WTC11 (cell line): ENCODE measurements around the gene AP4M1. TPM values are rescaled to one million over a fixed set of nuclear protein-coding genes. Genes with fewer than 3 reads are reported as not detected.
A peak's percentile ranks its signal among the peaks of the same experiment; 100 is the strongest.

ENCODE experiments used
- ATAC-seq: fragments of 200-7000 bp; cut with Tn5 transposase; 2 replicates; pipeline ENCODE4 v1.10.0; 2021; ENCODE audit warnings: mild to moderate bottlenecking, moderate library complexity
- CTCF ChIA-PET: fragments of 300-600 bp; sonication (Branson Sonifier 250); formaldehyde crosslinking; loops from one replicate; lab custom pipeline; 2021; ENCODE audit warnings: antibody characterized with exemption; lab: Charles Lee
- POLR2A ChIA-PET: fragments of 350-600 bp; sonication (Branson Sonifier 250); formaldehyde crosslinking; loops from one replicate; lab custom pipeline; 2021; ENCODE audit warnings: antibody characterized with exemption; lab: Charles Lee
- DNase-seq: peaks from one replicate; pipeline ENCODE4 v3.0.0; 2021; ENCODE audit warnings: low spot score
- H3K27ac Mint-ChIP-seq: 2 replicates; pipeline ENCODE4 v1.8.0; 2021; ENCODE audit warnings: mixed read lengths
- H3K27me3 Mint-ChIP-seq: 2 replicates; pipeline ENCODE4 v1.8.0; 2021; ENCODE audit warnings: low read depth, mild to moderate bottlenecking, moderate library complexity, mixed read lengths
- H3K36me3 Mint-ChIP-seq: 2 replicates; pipeline ENCODE4 v1.8.0; 2021; ENCODE audit warnings: mixed read lengths
- H3K4me1 Mint-ChIP-seq: 2 replicates; pipeline ENCODE4 v1.8.0; 2022; ENCODE audit warnings: mixed read lengths
- H3K4me3 Mint-ChIP-seq: 2 replicates; pipeline ENCODE4 v1.8.0; 2021; ENCODE audit warnings: mild to moderate bottlenecking, moderate library complexity, mixed read lengths
- H3K9me3 Mint-ChIP-seq: 2 replicates; pipeline ENCODE4 v1.8.0; 2021; ENCODE audit warnings: mixed read lengths
- CREM ChIP-seq: sonication (generic); formaldehyde crosslinking; IDR thresholded peaks from 2 replicates; pipeline ENCODE4 v1.8.1; 2022; ENCODE audit warnings: mild to moderate bottlenecking, missing genetic modification reagents, moderate library complexity
- EMX1 ChIP-seq: fragments of 250-450 bp; sonication (Bioruptor Pico); IDR thresholded peaks from 2 replicates; pipeline ENCODE4 v1.8.0; 2021; ENCODE audit warnings: mild to moderate bottlenecking
- GRHL2 ChIP-seq: fragments of 250-450 bp; sonication (Bioruptor Pico); IDR thresholded peaks from 2 replicates; pipeline ENCODE4 v1.8.0; 2022; ENCODE audit warnings: mild to moderate bottlenecking, moderate library complexity; ENCODE audit not compliant: insufficient replicate concordance, severe bottlenecking
- NFATC4 ChIP-seq: fragments of 250-450 bp; sonication (Bioruptor Pico); IDR thresholded peaks from 2 replicates; pipeline ENCODE4 v1.9.0; 2021; ENCODE audit warnings: mild to moderate bottlenecking
- NFE2L1 ChIP-seq: sonication (generic); formaldehyde crosslinking; IDR thresholded peaks from 2 replicates; pipeline ENCODE4 v1.8.1; 2023; ENCODE audit warnings: missing genetic modification reagents
- PRRX2 ChIP-seq: fragments of 250-450 bp; sonication (Bioruptor Pico); IDR thresholded peaks from 2 replicates; pipeline ENCODE4 v1.8.0; 2021; ENCODE audit warnings: mild to moderate bottlenecking
- ZNF416 ChIP-seq: fragments of 250-450 bp; sonication (Bioruptor Pico); IDR thresholded peaks from 2 replicates; pipeline ENCODE4 v1.9.0; 2021; ENCODE audit warnings: mild to moderate bottlenecking, inconsistent platforms
- ZNF671 ChIP-seq: fragments of 250-450 bp; sonication (Bioruptor Pico); IDR thresholded peaks from 2 replicates; pipeline ENCODE4 v1.8.0; 2021; ENCODE audit warnings: mild to moderate bottlenecking
- total RNA-seq: library from RNA; stranded (reverse); gene quantifications from 3 replicates; pipeline ENCODE4 v1.2.3, GENCODE V29; 2021
- TF ChIP-seq, protein P1 (sequence below): sonication (generic); formaldehyde crosslinking; IDR thresholded peaks from 2 replicates; pipeline ENCODE4 v1.8.1; 2023; ENCODE audit warnings: mild to moderate bottlenecking, missing genetic modification reagents, moderate library complexity
- TF ChIP-seq, protein P2 (sequence below): sonication (generic); formaldehyde crosslinking; conservative IDR thresholded peaks from 2 replicates; pipeline ENCODE4 v1.8.1; 2023; ENCODE audit warnings: mild to moderate bottlenecking, low read depth, missing genetic modification reagents, moderate library complexity
- TF ChIP-seq, protein P3 (sequence below): fragments of 250-450 bp; sonication (Bioruptor Pico); IDR thresholded peaks from 2 replicates; pipeline ENCODE4 v1.8.0; 2021; ENCODE audit warnings: mild to moderate bottlenecking
- TF ChIP-seq, protein P4 (sequence below): fragments of 250-450 bp; sonication (Bioruptor Pico); IDR thresholded peaks from 2 replicates; pipeline ENCODE4 v1.9.0; 2021; ENCODE audit warnings: mild to moderate bottlenecking
- TF ChIP-seq, protein P5 (sequence below): fragments of 250-450 bp; sonication (Bioruptor Pico); conservative IDR thresholded peaks from 2 replicates; pipeline ENCODE4 v1.9.0; 2021; ENCODE audit warnings: mild to moderate bottlenecking
- TF ChIP-seq, protein P6 (sequence below): fragments of 250-450 bp; sonication (Bioruptor Pico); IDR thresholded peaks from 2 replicates; pipeline ENCODE4 v1.9.0; 2021; ENCODE audit warnings: mild to moderate bottlenecking
- TF ChIP-seq, protein P7 (sequence below): fragments of 250-450 bp; sonication (Bioruptor Pico); IDR thresholded peaks from 2 replicates; pipeline ENCODE4 v1.9.0; 2021; ENCODE audit warnings: mild to moderate bottlenecking, borderline replicate concordance

Gene AP4M1
- total RNA-seq, 1 experiment from 2014 or later: 18.0 TPM

DNA sequence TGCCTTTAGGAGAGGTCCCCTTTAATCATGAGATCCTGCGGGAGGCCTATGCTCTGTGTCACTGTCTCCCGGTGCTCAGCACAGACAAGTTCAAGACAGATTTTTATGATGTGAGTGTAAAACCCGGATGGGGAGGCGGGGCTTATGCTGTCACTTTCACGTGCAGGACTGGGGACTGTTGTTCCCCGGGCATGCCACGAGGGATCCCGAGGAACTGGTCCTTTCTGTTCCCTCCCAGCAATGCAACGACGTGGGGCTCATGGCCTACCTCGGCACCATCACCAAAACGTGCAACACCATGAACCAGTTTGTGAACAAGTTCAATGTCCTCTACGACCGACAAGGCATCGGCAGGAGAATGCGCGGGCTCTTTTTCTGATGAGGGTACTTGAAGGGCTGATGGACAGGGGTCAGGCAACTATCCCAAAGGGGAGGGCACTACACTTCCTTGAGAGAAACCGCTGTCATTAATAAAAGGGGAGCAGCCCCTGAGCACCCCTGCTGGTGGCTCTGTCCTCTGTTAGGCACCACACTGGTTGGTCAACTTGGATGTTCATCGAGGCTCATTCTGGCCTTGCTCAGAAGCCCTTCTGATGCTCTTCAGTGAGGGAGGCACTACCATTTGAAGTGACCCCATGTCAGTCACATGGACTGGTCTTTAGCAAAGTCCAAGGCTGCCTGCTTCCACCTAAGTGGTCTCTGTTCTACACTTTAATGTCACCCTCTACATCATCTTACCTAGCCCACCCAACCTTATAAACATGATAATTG lies 9.8 kb upstream of the AP4M1 start:
- Mint-ChIP-seq H3K36me3 (peaks cover 64% of the 10 kb centered on the region), H3K27ac (peak overlapping the region; percentile 82), H3K9me3 (no peaks in the 10 kb centered on the region), H3K4me1 (peaks cover 11% of the 10 kb centered on the region), H3K4me3 (no peak overlapping the region), H3K27me3 (no peaks in the 10 kb centered on the region)
- no peak for DNase-seq
- peak; percentile 46 for ATAC-seq
- POLR2A ChIA-PET: interaction anchor here (1.4 to 6.2 kb wide), 2 partner anchors 9 kb away, joined by 3 to 41 read pairs; partner anchors contain the start of genes AP4M1 and MCM7
- TF ChIP-seq, protein P1, sequence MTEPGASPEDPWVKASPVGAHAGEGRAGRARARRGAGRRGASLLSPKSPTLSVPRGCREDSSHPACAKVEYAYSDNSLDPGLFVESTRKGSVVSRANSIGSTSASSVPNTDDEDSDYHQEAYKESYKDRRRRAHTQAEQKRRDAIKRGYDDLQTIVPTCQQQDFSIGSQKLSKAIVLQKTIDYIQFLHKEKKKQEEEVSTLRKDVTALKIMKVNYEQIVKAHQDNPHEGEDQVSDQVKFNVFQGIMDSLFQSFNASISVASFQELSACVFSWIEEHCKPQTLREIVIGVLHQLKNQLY: 0 out of 2 replicates have a peak, but pooled peaks have one; percentile 33
- TF ChIP-seq ZNF671 (peak; percentile 89), EMX1 (CRISPR knock-in tag) (peak; percentile 94), CREM (no peak), ZNF416 (CRISPR knock-in tag) (peak; percentile 91; the same call in 1 of the 2 replicates), GRHL2 (CRISPR knock-in tag) (no peak), NFATC4 (CRISPR knock-in tag) (peak; percentile 86), NFE2L1 (CRISPR knock-in tag) (no peak), PRRX2 (CRISPR knock-in tag) (peak; percentile 96)
- TF ChIP-seq, protein P2, sequence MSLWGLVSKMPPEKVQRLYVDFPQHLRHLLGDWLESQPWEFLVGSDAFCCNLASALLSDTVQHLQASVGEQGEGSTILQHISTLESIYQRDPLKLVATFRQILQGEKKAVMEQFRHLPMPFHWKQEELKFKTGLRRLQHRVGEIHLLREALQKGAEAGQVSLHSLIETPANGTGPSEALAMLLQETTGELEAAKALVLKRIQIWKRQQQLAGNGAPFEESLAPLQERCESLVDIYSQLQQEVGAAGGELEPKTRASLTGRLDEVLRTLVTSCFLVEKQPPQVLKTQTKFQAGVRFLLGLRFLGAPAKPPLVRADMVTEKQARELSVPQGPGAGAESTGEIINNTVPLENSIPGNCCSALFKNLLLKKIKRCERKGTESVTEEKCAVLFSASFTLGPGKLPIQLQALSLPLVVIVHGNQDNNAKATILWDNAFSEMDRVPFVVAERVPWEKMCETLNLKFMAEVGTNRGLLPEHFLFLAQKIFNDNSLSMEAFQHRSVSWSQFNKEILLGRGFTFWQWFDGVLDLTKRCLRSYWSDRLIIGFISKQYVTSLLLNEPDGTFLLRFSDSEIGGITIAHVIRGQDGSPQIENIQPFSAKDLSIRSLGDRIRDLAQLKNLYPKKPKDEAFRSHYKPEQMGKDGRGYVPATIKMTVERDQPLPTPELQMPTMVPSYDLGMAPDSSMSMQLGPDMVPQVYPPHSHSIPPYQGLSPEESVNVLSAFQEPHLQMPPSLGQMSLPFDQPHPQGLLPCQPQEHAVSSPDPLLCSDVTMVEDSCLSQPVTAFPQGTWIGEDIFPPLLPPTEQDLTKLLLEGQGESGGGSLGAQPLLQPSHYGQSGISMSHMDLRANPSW (CRISPR knock-in tag): no peak
- TF ChIP-seq, protein P3, sequence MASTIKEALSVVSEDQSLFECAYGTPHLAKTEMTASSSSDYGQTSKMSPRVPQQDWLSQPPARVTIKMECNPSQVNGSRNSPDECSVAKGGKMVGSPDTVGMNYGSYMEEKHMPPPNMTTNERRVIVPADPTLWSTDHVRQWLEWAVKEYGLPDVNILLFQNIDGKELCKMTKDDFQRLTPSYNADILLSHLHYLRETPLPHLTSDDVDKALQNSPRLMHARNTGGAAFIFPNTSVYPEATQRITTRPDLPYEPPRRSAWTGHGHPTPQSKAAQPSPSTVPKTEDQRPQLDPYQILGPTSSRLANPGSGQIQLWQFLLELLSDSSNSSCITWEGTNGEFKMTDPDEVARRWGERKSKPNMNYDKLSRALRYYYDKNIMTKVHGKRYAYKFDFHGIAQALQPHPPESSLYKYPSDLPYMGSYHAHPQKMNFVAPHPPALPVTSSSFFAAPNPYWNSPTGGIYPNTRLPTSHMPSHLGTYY (CRISPR knock-in tag): peak; percentile 94; the same call in 1 of the 2 replicates
- TF ChIP-seq, protein P4, sequence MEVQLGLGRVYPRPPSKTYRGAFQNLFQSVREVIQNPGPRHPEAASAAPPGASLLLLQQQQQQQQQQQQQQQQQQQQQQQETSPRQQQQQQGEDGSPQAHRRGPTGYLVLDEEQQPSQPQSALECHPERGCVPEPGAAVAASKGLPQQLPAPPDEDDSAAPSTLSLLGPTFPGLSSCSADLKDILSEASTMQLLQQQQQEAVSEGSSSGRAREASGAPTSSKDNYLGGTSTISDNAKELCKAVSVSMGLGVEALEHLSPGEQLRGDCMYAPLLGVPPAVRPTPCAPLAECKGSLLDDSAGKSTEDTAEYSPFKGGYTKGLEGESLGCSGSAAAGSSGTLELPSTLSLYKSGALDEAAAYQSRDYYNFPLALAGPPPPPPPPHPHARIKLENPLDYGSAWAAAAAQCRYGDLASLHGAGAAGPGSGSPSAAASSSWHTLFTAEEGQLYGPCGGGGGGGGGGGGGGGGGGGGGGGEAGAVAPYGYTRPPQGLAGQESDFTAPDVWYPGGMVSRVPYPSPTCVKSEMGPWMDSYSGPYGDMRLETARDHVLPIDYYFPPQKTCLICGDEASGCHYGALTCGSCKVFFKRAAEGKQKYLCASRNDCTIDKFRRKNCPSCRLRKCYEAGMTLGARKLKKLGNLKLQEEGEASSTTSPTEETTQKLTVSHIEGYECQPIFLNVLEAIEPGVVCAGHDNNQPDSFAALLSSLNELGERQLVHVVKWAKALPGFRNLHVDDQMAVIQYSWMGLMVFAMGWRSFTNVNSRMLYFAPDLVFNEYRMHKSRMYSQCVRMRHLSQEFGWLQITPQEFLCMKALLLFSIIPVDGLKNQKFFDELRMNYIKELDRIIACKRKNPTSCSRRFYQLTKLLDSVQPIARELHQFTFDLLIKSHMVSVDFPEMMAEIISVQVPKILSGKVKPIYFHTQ (CRISPR knock-in tag): peak; percentile 96
- TF ChIP-seq, protein P5, sequence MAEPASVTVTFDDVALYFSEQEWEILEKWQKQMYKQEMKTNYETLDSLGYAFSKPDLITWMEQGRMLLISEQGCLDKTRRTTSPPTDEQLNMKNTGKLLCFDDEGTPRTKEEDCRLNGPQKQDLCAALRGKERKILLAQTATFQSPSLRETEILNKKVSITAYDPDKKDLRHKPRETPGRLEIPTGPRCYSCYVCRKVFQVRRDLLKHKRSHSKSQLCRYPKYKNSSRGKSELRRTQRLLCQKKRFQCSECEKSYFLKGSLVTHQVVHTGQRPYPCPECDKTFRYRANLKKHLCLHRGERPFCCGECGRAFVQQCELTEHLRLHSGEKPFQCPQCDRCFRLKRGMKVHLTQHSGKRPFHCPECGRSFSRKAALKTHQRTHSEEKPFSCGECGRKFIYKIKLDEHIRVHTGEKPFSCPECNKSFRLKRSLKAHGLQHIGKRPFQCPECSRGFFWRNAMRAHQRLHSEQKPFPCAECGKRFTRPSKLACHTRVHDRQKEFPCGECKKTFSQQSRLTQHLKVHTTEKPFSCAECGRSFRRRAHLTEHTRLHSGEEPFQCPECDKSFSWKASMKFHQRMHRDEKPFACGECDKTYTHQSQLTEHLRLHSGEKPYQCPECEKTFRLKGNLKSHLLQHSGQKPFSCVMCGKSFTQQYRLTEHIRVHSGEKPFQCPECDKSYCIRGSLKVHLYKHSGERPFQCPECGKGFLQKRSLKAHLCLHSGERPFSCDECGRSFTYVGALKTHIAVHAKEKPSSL (CRISPR knock-in tag): peak; percentile 91
- TF ChIP-seq, protein P6, sequence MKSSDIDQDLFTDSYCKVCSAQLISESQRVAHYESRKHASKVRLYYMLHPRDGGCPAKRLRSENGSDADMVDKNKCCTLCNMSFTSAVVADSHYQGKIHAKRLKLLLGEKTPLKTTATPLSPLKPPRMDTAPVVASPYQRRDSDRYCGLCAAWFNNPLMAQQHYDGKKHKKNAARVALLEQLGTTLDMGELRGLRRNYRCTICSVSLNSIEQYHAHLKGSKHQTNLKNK (CRISPR knock-in tag): 0 out of 2 replicates have a peak, but pooled peaks have one; percentile 17
- TF ChIP-seq, protein P7, sequence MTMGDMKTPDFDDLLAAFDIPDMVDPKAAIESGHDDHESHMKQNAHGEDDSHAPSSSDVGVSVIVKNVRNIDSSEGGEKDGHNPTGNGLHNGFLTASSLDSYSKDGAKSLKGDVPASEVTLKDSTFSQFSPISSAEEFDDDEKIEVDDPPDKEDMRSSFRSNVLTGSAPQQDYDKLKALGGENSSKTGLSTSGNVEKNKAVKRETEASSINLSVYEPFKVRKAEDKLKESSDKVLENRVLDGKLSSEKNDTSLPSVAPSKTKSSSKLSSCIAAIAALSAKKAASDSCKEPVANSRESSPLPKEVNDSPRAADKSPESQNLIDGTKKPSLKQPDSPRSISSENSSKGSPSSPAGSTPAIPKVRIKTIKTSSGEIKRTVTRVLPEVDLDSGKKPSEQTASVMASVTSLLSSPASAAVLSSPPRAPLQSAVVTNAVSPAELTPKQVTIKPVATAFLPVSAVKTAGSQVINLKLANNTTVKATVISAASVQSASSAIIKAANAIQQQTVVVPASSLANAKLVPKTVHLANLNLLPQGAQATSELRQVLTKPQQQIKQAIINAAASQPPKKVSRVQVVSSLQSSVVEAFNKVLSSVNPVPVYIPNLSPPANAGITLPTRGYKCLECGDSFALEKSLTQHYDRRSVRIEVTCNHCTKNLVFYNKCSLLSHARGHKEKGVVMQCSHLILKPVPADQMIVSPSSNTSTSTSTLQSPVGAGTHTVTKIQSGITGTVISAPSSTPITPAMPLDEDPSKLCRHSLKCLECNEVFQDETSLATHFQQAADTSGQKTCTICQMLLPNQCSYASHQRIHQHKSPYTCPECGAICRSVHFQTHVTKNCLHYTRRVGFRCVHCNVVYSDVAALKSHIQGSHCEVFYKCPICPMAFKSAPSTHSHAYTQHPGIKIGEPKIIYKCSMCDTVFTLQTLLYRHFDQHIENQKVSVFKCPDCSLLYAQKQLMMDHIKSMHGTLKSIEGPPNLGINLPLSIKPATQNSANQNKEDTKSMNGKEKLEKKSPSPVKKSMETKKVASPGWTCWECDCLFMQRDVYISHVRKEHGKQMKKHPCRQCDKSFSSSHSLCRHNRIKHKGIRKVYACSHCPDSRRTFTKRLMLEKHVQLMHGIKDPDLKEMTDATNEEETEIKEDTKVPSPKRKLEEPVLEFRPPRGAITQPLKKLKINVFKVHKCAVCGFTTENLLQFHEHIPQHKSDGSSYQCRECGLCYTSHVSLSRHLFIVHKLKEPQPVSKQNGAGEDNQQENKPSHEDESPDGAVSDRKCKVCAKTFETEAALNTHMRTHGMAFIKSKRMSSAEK (CRISPR knock-in tag): peak; percentile 84
- CTCF ChIA-PET: interaction anchor here (1.0 to 1.8 kb wide), 2 partner anchors 10 kb away, joined by 3 to 7 read pairs; partner anchors contain the start of genes AP4M1 and MCM7
